HG02870 (cell line): ENCODE data around the gene SLIT1.

Source experiments
- ATAC-seq: cut with Tn5 transposase; IDR thresholded peaks from one replicate; pipeline ENCODE4 v1.9.1; 2021; ENCODE audit warnings: mild to moderate bottlenecking, moderate library complexity; ENCODE audit not compliant: unreplicated experiment

Gene SLIT1

GRCh38 chr10:97066877-97067555 lies 118.7 kb downstream of the SLIT1 start:
- no peak for ATAC-seq

- no peak for ATAC-seq
Measured at GRCh38 chr10:97065686-97066660, 119.8 kb downstream of the SLIT1 start.

- ATAC-seq = no peak
Measured at GRCh38 chr10:97065128-97065527, 120.6 kb downstream of the SLIT1 start.

- no peak for ATAC-seq
Measured at GRCh38 chr10:97063983-97064837, 121.5 kb downstream of the SLIT1 start.

GRCh38 chr10:97063271-97063982 lies 122.3 kb downstream of the SLIT1 start:
- ATAC-seq = no peak

GRCh38 chr10:97062456-97062855 lies 123.3 kb downstream of the SLIT1 start:
- ATAC-seq = no peak

GRCh38 chr10:97062046-97062445 lies 123.7 kb downstream of the SLIT1 start:
- no peak for ATAC-seq

- ATAC-seq = no peak
Measured at GRCh38 chr10:97061423-97061822, 124.3 kb downstream of the SLIT1 start.

- no peak for ATAC-seq
Measured at GRCh38 chr10:97060441-97061084, 125.2 kb downstream of the SLIT1 start.

- no peak for ATAC-seq
Measured at GRCh38 chr10:97059872-97060205, 125.9 kb downstream of the SLIT1 start.

GRCh38 chr10:97059006-97059871 lies 126.5 kb downstream of the SLIT1 start:
- no peak for ATAC-seq

GRCh38 chr10:97058521-97058920 lies 127.2 kb downstream of the SLIT1 start:
- ATAC-seq = no peak

- ATAC-seq = no peak
Measured at GRCh38 chr10:97057491-97058235, 128.1 kb downstream of the SLIT1 start.

GRCh38 chr10:97056003-97056630 lies 129.6 kb downstream of the SLIT1 start:
- no peak for ATAC-seq

- ATAC-seq = no peak
Measured at GRCh38 chr10:97053276-97053675, 132.5 kb downstream of the SLIT1 start.

GRCh38 chr10:97050956-97051496 lies 134.7 kb downstream of the SLIT1 start:
- ATAC-seq = no peak

- ATAC-seq = no peak
Measured at GRCh38 chr10:97050205-97050745, 135.5 kb downstream of the SLIT1 start.
